HG02642 (cell line): Measurements from ENCODE around the gene FAM13B.
"Not testable (repeated sequence)": the region's sequence is repeated elsewhere in the genome, so short reads cannot be mapped to it uniquely, and the experiment has no call there.

ENCODE experiments used
- ATAC-seq: cut with Tn5 transposase; IDR thresholded peaks from one replicate; pipeline ENCODE4 v1.9.1; 2021; ENCODE audit warnings: mild to moderate bottlenecking; ENCODE audit not compliant: unreplicated experiment, poor library complexity

FAM13B gene

DNA sequence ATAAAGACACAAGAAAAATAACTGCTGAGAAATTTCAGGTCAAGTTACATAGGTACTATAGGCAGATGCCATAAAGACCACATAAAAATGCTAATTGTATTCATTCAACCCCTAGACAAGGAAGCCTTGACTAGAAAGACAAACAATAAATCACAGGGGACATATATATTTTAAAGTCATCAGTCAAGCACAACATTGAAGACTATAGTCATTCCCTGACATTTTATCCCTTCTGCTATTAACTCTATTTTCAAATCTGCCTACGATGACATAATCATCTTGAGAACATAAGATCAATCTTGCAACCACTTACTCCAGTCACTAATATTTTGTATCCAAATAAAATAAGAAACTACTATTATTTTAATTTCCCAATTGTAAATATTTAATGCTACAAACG lies 38.3 kb downstream of the FAM13B start:
- no peak for ATAC-seq

- no peak for ATAC-seq
Measured at GRCh38 chr5:137989419-137989818, 43.5 kb downstream of the FAM13B start.

DNA sequence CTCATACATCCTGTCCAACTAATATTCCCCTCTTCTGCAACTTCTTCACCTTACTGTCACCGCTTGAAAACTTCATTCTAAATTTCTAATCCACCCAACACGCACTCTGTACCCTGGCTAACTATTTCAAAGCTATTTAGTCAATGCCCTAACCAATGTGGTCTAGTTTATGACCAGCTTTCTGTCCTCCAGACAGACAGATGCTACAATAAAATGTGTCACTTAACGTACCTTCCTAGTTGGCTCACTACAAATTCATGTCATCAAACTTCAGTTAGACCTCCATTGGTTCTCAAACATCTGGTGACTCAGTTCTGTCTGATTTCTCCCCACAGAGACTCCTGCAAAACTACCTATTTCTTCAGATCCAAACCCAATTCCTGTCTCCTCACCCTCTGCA lies 57.7 kb downstream of the FAM13B start:
- ATAC-seq: no peak

DNA sequence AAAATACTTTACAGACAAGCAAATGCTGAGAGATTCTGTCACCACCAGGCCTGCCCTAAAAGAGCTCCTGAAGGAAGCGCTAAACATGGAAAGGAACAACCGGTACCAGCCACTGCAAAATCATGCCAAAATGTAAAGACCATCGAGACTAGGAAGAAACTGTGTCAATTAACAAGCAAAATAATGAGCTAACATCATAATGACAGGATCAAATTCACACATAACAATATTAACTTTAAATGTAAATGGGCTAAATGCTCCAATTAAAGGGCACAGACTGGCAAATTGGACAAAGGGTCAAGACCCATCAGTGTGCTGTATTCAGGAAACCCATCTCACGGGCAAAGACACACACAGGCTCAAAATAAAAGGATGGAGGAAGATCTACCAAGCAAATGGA lies 62.5 kb downstream of the FAM13B start:
- not testable (repeated sequence) for ATAC-seq

GRCh38 chr5:137960819-137961218 lies 72.1 kb downstream of the FAM13B start:
- no peak for ATAC-seq

DNA sequence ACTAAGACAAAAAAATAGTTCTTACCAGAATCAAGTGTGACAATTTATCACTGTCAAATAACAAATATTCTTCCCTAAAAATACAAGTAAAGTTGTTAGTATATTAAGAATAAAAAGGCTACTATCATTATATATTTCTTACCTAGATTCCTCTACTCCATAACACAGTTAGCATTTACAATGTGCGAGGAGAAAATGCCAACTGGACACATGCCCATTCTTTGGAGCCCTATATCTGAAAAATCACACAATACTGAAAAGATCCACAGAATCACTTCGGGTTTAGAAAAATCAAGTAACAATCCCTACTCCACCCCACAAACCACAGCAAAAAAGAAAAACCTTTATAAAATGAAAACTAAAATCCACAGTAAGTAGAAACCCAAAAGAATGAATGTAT lies 72.7 kb downstream of the FAM13B start:
- no peak for ATAC-seq

DNA sequence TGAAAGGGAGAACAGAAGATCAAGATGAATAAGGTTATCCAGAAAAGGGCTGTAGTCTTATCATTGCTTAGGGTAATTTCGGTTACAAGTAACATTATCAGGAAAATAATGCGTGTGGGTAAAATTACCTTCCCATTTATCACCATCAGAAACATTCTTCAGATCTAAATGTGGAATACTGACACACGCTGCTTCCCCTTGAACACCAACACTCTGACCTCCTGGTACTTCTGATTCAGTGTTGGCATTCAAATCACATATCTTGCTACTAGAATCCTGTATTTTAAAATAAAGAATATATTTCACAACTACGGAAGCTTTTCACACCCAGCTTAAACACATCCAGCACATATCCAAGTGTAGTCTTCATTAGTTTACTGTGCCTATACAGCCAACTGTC lies 73.4 kb downstream of the FAM13B start:
- no peak for ATAC-seq

GRCh38 chr5:137957948-137958347 lies 74.9 kb downstream of the FAM13B start:
- ATAC-seq: no peak

- no peak for ATAC-seq
Measured at GRCh38 chr5:137954131-137954879, 78.6 kb downstream of the FAM13B start.

DNA sequence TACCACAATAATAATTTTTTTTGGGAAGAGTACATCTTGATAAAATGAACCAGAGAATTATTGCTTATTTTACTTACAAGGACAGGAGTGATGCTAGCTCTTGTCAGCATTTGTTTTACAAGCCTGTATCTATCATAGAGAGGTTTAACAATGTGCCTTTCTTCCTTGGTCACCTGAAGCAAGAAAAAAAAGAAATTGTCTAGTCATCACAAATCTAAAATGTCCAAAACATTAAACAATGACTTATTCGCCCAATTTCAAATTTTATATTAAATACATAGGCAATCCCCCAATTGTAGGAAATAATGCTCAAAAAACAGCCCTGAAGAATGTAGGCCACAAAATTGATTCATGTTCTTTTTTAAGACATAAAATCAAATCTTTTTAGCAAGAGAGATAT lies 87.1 kb downstream of the FAM13B start:
- ATAC-seq: no peak

DNA sequence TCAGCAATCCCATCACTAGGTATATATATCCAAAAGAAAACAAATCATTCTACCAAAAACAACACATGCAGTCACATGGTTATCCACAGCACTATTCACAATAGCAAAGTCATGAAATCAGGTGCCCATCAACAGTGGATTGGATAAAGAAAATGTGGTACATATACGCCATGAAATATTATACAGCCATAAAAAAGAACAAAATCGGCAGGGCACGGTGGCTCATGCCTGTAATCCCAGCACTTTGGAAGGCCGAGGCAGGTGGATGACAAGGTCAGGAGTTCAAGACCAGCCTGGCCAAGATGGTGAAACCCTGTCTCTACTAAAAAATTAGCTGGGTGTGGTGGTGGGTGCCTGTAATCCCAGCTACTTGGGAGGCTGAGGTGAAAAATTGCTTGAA lies 88.6 kb downstream of the FAM13B start:
- ATAC-seq: not testable (repeated sequence)

DNA sequence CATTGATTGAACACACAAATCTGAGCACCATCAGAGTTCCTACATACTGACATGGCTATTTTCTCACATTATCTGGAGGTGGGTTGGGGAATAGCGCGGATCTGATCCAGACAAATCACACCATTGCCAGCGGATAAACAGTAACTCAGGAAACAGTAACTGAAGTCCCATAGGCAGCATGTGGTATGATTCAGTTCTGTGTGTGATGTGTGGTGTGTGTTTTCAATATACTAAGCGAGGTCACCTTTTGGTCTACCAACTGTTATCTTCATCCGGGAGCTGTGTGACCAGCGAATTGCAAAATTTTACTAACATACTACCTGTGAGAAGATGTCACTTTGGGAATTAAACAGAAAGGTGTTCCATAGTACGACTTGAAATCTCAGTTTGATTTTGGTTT lies 93.5 kb downstream of the FAM13B start:
- ATAC-seq: no peak

DNA sequence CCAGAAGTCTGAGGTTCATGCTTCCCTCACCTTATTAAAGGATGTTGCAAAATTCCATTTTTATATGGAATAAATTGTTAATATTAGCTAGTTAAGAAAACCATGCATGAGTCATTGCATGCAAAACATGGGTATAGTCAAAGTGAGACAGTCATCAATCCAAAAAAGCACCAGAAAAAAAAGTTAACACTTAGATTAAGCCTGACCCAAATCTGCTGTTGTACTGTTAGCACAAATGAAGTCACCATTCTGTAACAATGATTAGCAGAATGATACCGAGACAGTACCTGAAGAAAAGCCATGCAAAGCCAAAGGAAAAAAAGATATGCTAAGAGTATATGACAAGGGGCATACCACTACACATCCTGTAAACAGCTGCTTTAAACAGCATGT lies 94.1 kb downstream of the FAM13B start:
- ATAC-seq: no peak

GRCh38 chr5:137937994-137938750 lies 94.7 kb downstream of the FAM13B start:
- ATAC-seq: no peak

GRCh38 chr5:137935694-137936093 lies 97.2 kb downstream of the FAM13B start:
- ATAC-seq: peak; percentile 10

DNA sequence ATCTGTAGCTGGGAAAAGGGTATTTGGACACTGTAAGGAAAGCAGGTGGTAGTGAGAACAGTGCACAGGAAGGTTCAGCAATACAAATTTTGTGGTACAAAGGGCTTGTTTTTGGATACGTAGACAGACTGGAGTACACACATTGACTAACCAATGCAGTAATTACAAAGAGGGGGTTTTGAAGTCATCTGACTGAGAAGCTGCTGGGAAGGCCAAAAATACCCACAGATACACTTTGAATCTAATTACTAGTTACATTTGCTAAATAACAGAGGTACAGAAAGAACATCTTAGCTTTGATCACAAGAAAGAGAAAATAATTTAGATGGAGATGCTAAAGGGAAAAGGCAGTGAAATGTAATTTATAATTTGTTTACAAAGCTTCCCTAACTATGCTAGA lies 97.7 kb downstream of the FAM13B start:
- peak; percentile 57 for ATAC-seq

DNA sequence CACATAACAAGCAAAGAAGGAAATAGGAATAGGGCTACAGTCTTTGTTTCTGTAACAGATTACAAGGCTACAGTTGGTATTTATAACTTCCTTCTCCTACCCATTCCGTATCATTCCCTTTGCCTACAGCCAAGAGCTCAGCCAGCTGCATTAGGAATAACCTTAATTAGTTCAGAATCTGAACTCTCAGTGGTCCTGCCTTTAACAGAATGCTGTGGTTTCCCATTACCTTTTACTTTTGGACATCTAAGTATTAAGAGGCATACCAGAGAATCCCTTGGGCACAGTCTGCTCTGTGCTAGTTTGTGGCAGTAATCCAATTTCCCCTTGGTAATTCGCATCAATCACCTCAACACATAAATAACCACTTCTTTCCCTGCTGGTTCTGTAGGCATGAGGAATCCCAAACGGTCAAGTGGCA lies 99.4 kb downstream of the FAM13B start:
- ATAC-seq: no peak

- no peak for ATAC-seq
Measured at GRCh38 chr5:137932800-137933199, 100.1 kb downstream of the FAM13B start.

- ATAC-seq: no peak
Measured at GRCh38 chr5:137923856-137924255, 109.0 kb downstream of the FAM13B start.

- ATAC-seq: no peak
Measured at GRCh38 chr5:137921931-137922330, 110.9 kb downstream of the FAM13B start.

DNA sequence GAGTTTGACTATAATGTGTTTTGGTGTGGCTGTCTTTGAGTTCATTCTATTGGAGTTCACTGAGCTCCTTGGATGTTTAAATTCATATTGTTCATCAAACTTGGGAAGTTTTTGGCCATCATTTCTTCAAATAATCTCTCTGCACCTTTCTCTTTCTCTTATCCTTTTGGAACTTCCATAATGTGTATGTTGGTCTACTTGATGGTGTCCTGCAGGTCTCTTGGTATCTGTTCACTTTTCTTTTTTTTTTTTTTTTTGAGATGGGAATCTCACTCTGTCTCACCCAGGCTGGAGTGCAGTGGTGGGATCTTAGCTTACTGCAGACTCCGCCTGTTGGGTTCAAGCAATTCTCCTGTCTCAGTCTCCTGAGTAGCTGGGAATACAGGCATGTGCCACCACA lies 116.0 kb downstream of the FAM13B start:
- no peak for ATAC-seq

- ATAC-seq: no peak
Measured at GRCh38 chr5:137914758-137915157, 118.1 kb downstream of the FAM13B start.
